Psoas muscle (tissue), 8 donors: ENCODE measurements around the gene ZNF732. TPM values are rescaled to one million over a fixed set of nuclear protein-coding genes. Genes with fewer than 3 reads are reported as not detected.

ENCODE experiments used
- ATAC-seq, 4 donors: fragments of 200-7000 bp; cut with Tn5 transposase; one replicate each; pipeline ENCODE4 v1.9.1; 2020; ENCODE audit warnings: moderate library complexity in 3 of 4, mild to moderate bottlenecking in 2 of 4
- DNase-seq, 2 donors: peaks; one replicate each; pipeline ENCODE4 v3.0.0-alpha.2; 2020
- H3K27ac ChIP-seq: fragments of 200-600 bp; one replicate; pipeline ENCODE4 v1.8.0; 2022
- H3K27me3 ChIP-seq, 3 donors: fragments of 200-600 bp in 1 of 3; one replicate each; pipeline versions ENCODE4 v1.6.1 to v1.8.0; 2013 to 2022; ENCODE audit warnings: low read length in 2 of 3, mild to moderate bottlenecking in 2 of 3, moderate library complexity in 1 of 3; ENCODE audit not compliant: insufficient read depth in 3 of 3
- H3K36me3 ChIP-seq, 2 donors: fragments of 200-600 bp in 1 of 2; one replicate each; pipeline versions ENCODE4 v1.6.1 to v1.8.0; 2013 to 2022; ENCODE audit warnings: low read depth in 1 of 2, mild to moderate bottlenecking in 1 of 2, moderate library complexity in 1 of 2; ENCODE audit not compliant: insufficient read depth in 1 of 2
- H3K4me1 ChIP-seq: fragments of 200-600 bp; one replicate; pipeline ENCODE4 v1.8.0; 2022
- H3K4me3 ChIP-seq: fragments of 200-600 bp; one replicate; pipeline ENCODE4 v1.8.0; 2022; ENCODE audit warnings: mild to moderate bottlenecking
- H3K9me3 ChIP-seq: fragments of 200-600 bp; one replicate; pipeline ENCODE4 v1.8.0; 2022
- CTCF ChIP-seq: fragments of 200-600 bp; IDR thresholded peaks from one replicate; pipeline ENCODE4 v1.8.0; 2022; ENCODE audit warnings: antibody characterized with exemption
- WGBS, 3 donors: extraction: QIAGEN DNeasy Blood & Tissue Kit; methylation state at CpG; one replicate each; pipeline versions ENCODE4 v1.1.6 to v1.1.7; 2013; 5-methylcytosine and 5-hydroxymethylcytosine counted together
- intact Hi-C, 2 donors: fragments of 100-400 bp; cut with DNase I; formaldehyde crosslinking; loops; one replicate each; pipeline versions ENCODE4 v1.11.0 to v1.14.2; 2022
- polyA plus RNA-seq, 3 donors: library from polyadenylated mRNA; stranded (reverse); fragments of 200-250 nt; gene quantifications; one replicate each; pipeline ENCODE4 v1.2.3, GENCODE V29; 2013
- total RNA-seq, 4 donors: library from RNA; stranded (reverse); fragmentation: NEBNext Ultra II Directional in 2 of 4; extraction: Animal tissue kit (Norgen Biotek cat#: 25700) in 2 of 4; gene quantifications; one replicate each; pipeline versions ENCODE4 v1.2.1 to v1.2.4, GENCODE V29; 2021 to 2023
- donor health status: healthy with polysubstance abuse.
- donor health status: DM: no; HTN: no; CAD: no; lungs with moderate emphysema.
- donor health status: Bipolar disorder and iron deficiency.
- donor health status: healthy.
- donor health status: DM: yes; HTN: yes; CAD: no.
- donor health status: DM: no; HTN: no; CAD: no.
- donor health status: DM: no; HTN: no; CAD: no.
- donor health status: DM: yes; HTN: yes; CAD: no.

The ZNF732 gene
- total and polyA plus RNA-seq, 7 donors, result 0.01 to 0.10 (median 0.03) TPM; not detected in 4

GRCh38 chr4:337143-337931 lies 32.1 kb upstream of the ZNF732 start, which contains the start of gene ZNF141:
TSS of gene ZNF141 (plus strand) at chr4:337814. CDS start at chr4:337984, 170 bp downstream.
- TF ChIP-seq CTCF, result no peak
- Histone ChIP-seq H3K9me3 (peaks cover under 1% of the 10 kb centered on the region), H3K27me3 (no peaks in the 10 kb centered on the region), H3K36me3 (no peaks in the 10 kb centered on the region), H3K4me3 (peak within 1 kb of the TSS; percentile 77), H3K27ac (peak within 1 kb of the TSS; percentile 75), H3K4me1 (peaks cover 9% of the 10 kb centered on the region)
- ATAC-seq (peak; percentile 98 to 99 (median 98)), DNase-seq (peak; percentile 95)
- intact Hi-C loops, result no loop called here
- WGBS, 3 donors, result 0 to 1% (median 0%) methylated on average over 56 to 59 of the region's 59 CpGs

GRCh38 chr4:336893-337142 lies 31.5 kb upstream of the ZNF732 start:
- ATAC-seq, result peak in 1 of 4 donors; percentile 3
- peak in 1 of 2 donors; percentile 47 for DNase-seq
- Histone ChIP-seq H3K9me3 (no peaks in the 10 kb centered on the region), H3K36me3 (no peaks in the 10 kb centered on the region), H3K27ac (peak overlapping the region; percentile 75), H3K4me1 (peaks cover 9% of the 10 kb centered on the region), H3K27me3 (no peaks in the 10 kb centered on the region), H3K4me3 (peak overlapping the region; percentile 77)
- WGBS, 3 donors, result 0 to 1% (median 0%) methylated on average over 18 of the region's 18 CpGs
- TF ChIP-seq CTCF, result no peak
- intact Hi-C loops, result no loop called here

GRCh38 chr4:336099-336892 lies 31.0 kb upstream of the ZNF732 start:
- intact Hi-C loops, result no loop called here
- Histone ChIP-seq H3K9me3 (no peaks in the 10 kb centered on the region), H3K27ac (peak overlapping the region; percentile 75), H3K36me3 (no peaks in the 10 kb centered on the region), H3K4me1 (peaks cover 9% of the 10 kb centered on the region), H3K4me3 (peak overlapping the region; percentile 77), H3K27me3 (no peaks in the 10 kb centered on the region)
- DNase-seq, result peak; percentile 42 to 54
- ATAC-seq, result no peak
- 4 to 8% (median 8%) methylated on average over 47 to 71 of the region's 71 CpGs for WGBS, 3 donors
- no peak for TF ChIP-seq CTCF

GRCh38 chr4:335515-335914 lies 30.2 kb upstream of the ZNF732 start:
- intact Hi-C loops, result no loop called here
- TF ChIP-seq CTCF, result no peak
- no peak for DNase-seq
- peaks cover 9% of the 10 kb centered on the region for H3K4me1 ChIP-seq
- 64 to 80% (median 67%) methylated on average over 2 of the region's 2 CpGs for WGBS, 3 donors
- no peak overlapping the region for H3K27ac ChIP-seq
- H3K9me3 ChIP-seq, result no peaks in the 10 kb centered on the region
- H3K4me3 ChIP-seq, result no peak overlapping the region
- no peaks in the 10 kb centered on the region for H3K27me3 ChIP-seq
- H3K36me3 ChIP-seq, result no peaks in the 10 kb centered on the region
- ATAC-seq, result no peak
